Heart left ventricle (tissue), 16 donors: Measurements from ENCODE around the gene MRC2. TPM values are rescaled to one million over a fixed set of nuclear protein-coding genes. Genes with fewer than 3 reads are reported as not detected.

Experiments
- ATAC-seq, 4 donors: fragments of 200-7000 bp; cut with Tn5 transposase; one replicate each; pipeline ENCODE4 v1.9.1; 2020 to 2022; ENCODE audit warnings: moderate library complexity in 4 of 4, mild to moderate bottlenecking in 3 of 4, moderate number of reproducible peaks in 1 of 4
- DNase-seq, 5 donors: peaks; one replicate each; pipeline ENCODE4 v3.0.0-alpha.2; 2020
- H3K27ac ChIP-seq, 12 donors: fragments of 200-600 bp; sonication (generic) in 4 of 12; one replicate each; pipeline versions ENCODE4 v1.5.0 to v1.8.0; 2016 to 2022; ENCODE audit warnings: mild to moderate bottlenecking in 2 of 12
- H3K27me3 ChIP-seq, 9 donors: fragments of 200-600 bp; sonication (generic) in 2 of 9; one replicate each; pipeline versions ENCODE4 v1.5.1 to v1.8.0; 2016 to 2022; ENCODE audit warnings: mild to moderate bottlenecking in 3 of 9
- H3K36me3 ChIP-seq, 9 donors: fragments of 200-600 bp; sonication (generic) in 2 of 9; one replicate each; pipeline versions ENCODE4 v1.5.0 to v1.8.0; 2018 to 2022; ENCODE audit warnings: mild to moderate bottlenecking in 2 of 9
- H3K4me1 ChIP-seq, 12 donors: fragments of 200-600 bp; sonication (generic) in 4 of 12; one replicate each; pipeline versions ENCODE4 v1.5.0 to v1.8.0; 2016 to 2022; ENCODE audit warnings: mild to moderate bottlenecking in 3 of 12
- H3K4me3 ChIP-seq, 12 donors: fragments of 200-600 bp; sonication (generic) in 4 of 12; one replicate each; pipeline versions ENCODE4 v1.5.0 to v1.8.0; 2017 to 2022; ENCODE audit warnings: mild to moderate bottlenecking in 9 of 12, moderate library complexity in 4 of 12
- H3K9me3 ChIP-seq, 12 donors: fragments of 200-600 bp; sonication (generic) in 4 of 12; one replicate each; pipeline versions ENCODE4 v1.5.0 to v1.8.0; 2016 to 2022; ENCODE audit warnings: mild to moderate bottlenecking in 1 of 12
- CTCF ChIP-seq, 12 donors: fragments of 200-600 bp; sonication (generic) in 4 of 12; IDR thresholded peaks; one replicate each; pipeline versions ENCODE4 v1.5.0 to v1.8.0; 2018 to 2022; ENCODE audit warnings: antibody characterized with exemption in 12 of 12, mild to moderate bottlenecking in 5 of 12
- POLR2A ChIP-seq, 2 donors: fragments of 450-650 bp; IDR thresholded peaks; one replicate each; pipeline ENCODE4 v1.6.1; 2017; ENCODE audit warnings: antibody characterized with exemption in 2 of 2, mild to moderate bottlenecking in 2 of 2, moderate library complexity in 2 of 2
- WGBS, 4 donors: extraction: QIAGEN DNeasy Blood & Tissue Kit in 2 of 4; methylation state at CpG; one replicate each; pipeline versions ENCODE4 v1.1.5 to v1.1.7; 2013 to 2018; 5-methylcytosine and 5-hydroxymethylcytosine counted together
- intact Hi-C, 10 donors: fragments of 100-400 bp; cut with DNase I; formaldehyde crosslinking; loops; one replicate each; pipeline versions ENCODE4 v1.11.1 to v1.14.2; 2022
- polyA plus RNA-seq, 2 donors: library from polyadenylated mRNA; stranded (reverse); fragments of 200-250 nt; gene quantifications; one replicate each; pipeline ENCODE4 v1.2.3, GENCODE V29; 2013
- total RNA-seq, 9 donors: library from RNA; depleted of rRNA in 2 of 9; stranded (reverse); fragments of >200 nt in 2 of 9; fragmentation: NEBNext Ultra II Directional in 3 of 9; extraction: Animal tissue kit (Norgen Biotek cat#: 25700) in 3 of 9; gene quantifications; one replicate each; pipeline versions ENCODE4 v1.1.0 to v1.2.4, GENCODE V29; 2016 to 2023
- donor health status: ischemic (EF 13 %, LVEDD 7.1; RV severe dilation, severe dysfunction).
- donor health status: healthy with polysubstance abuse.
- donor health status: DM: no; HTN: yes; CAD: no.
- donor health status: DM: no; HTN: no; CAD: no.
- donor health status: ischemic (EF 25% LVEDD 6.9; RV normal size, moderate dysfunction).
- donor health status: ischemic (EF 25% LVEDD 5.7; RV mildly dilated, moderate dysfunction).
- donor health status: healthy.
- donor health status: DM: yes; HTN: yes; CAD: no.
- donor health status: ischemic (EF 35%, LVEDD 5.7; RV mildly dilated, moderate dysfunction).
- donor health status: nonischemic (EF 11% LVEDD 7.7; RV severe dilation, severe dysfunction).
- donor health status: DM: yes; HTN: yes; CAD: no.
- donor health status: PGD.
- donor health status: ischemic (EF 29% LVEDD 5.4; RV normal size, mild dysfunction).
- donor health status: nonischemic (EF 23%, LVEDD 6.1; RV moderate dilation, normal function).

MRC2 gene
- total and polyA plus RNA-seq, 11 donors, result 13.1 to 50.8 (median 21.0) TPM

- ATAC-seq (peak; percentile 62 to 81 (median 77)), DNase-seq (peak; percentile 80 to 92 (median 87))
- Histone ChIP-seq H3K4me1 (peaks cover 0 to 43% (median 28%) of the 10 kb centered on the region in 12 donors), H3K27me3 (no peaks in the 10 kb centered on the region), H3K36me3 (no peaks in the 10 kb centered on the region), H3K27ac (peak overlapping the region in 10 of 12 donors; percentile 8 to 82 (median 66)), H3K4me3 (peak overlapping the region in 7 of 12 donors; percentile 49 to 57 (median 55)), H3K9me3 (no peaks in the 10 kb centered on the region)
- 42 to 59% (median 46%) methylated on average over 15 to 19 of the region's 19 CpGs for WGBS, 4 donors
- intact Hi-C loops, result loop anchor here in 2 of 10 donors (2.0 to 10.0 kb wide), 2 partner anchors 27 to 49 kb away; partner anchors contain the start of gene MRC2 (in 1 of the 2)
- TF ChIP-seq POLR2A (IDR thresholded peaks at IDR 0.05) (no peak), CTCF (IDR thresholded peaks at IDR 0.05) (no peak)
Measured at GRCh38 chr17:62653826-62654761, 26.6 kb downstream of the MRC2 start.

GRCh38 chr17:62655656-62656055 lies 28.2 kb downstream of the MRC2 start:
- Histone ChIP-seq H3K4me3 (no peak overlapping the region), H3K27me3 (no peaks in the 10 kb centered on the region), H3K9me3 (peaks cover 0 to 8% (median 2%) of the 10 kb centered on the region in 12 donors), H3K36me3 (no peaks in the 10 kb centered on the region), H3K4me1 (peaks cover 0 to 35% (median 26%) of the 10 kb centered on the region in 12 donors), H3K27ac (no peak overlapping the region)
- WGBS, 4 donors, result 81 to 90% (median 86%) methylated on average over 6 of the region's 6 CpGs
- ATAC-seq (no peak), DNase-seq (no peak)
- intact Hi-C loops, result loop anchor here in 1 of 10 donors (10.0 kb wide), 1 partner anchor 51 kb away; no protein-coding TSS in a partner anchor
- TF ChIP-seq POLR2A (IDR thresholded peaks at IDR 0.05) (no peak), CTCF (IDR thresholded peaks at IDR 0.05) (no peak)

DNA sequence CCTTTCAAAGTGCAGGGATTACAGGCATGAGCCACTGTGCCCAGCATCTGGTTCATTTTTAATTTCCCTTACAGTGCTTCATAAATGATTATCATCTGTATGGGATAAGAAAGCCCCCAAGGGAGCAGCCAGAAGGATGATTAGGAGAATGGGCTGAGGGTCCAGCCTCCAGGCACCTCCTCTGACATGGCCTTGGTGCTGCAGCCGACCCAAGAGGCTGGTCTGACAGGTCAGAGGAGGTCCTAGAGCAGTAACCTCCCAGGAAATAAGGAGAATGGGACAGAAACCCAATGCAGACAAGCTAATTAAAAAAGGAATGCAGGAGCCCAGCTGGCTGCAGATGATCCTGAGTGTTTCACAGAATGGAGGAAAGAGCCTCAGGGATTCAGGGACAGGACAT lies 29.0 kb downstream of the MRC2 start:
- DNase-seq, result peak in 1 of 5 donors; percentile 26
- Histone ChIP-seq H3K4me3 (no peak overlapping the region), H3K4me1 (peaks cover 0 to 35% (median 26%) of the 10 kb centered on the region in 12 donors), H3K9me3 (peaks cover 0 to 14% (median 5%) of the 10 kb centered on the region in 12 donors), H3K36me3 (no peaks in the 10 kb centered on the region), H3K27ac (no peak overlapping the region), H3K27me3 (no peaks in the 10 kb centered on the region)
- TF ChIP-seq CTCF (IDR thresholded peaks at IDR 0.05), result no peak
- TF ChIP-seq POLR2A (IDR thresholded peaks at IDR 0.05), result no peak
- 61 to 89% (median 64%) methylated on average over 1 of the region's 1 CpG for WGBS, 4 donors
- intact Hi-C loops, result loop anchor here in 1 of 10 donors (10.0 kb wide), 1 partner anchor 52 kb away; no protein-coding TSS in a partner anchor
- no peak for ATAC-seq

GRCh38 chr17:62657145-62657665 lies 29.7 kb downstream of the MRC2 start:
- 83 to 97% (median 92%) methylated on average over 3 of the region's 3 CpGs for WGBS, 4 donors
- ATAC-seq (no peak), DNase-seq (no peak)
- Histone ChIP-seq H3K27ac (no peak overlapping the region), H3K4me3 (no peak overlapping the region), H3K4me1 (peaks cover 0 to 29% (median 22%) of the 10 kb centered on the region in 12 donors), H3K36me3 (no peaks in the 10 kb centered on the region), H3K27me3 (no peaks in the 10 kb centered on the region), H3K9me3 (peaks cover 0 to 14% (median 5%) of the 10 kb centered on the region in 12 donors)
- intact Hi-C loops, result loop anchor here in 1 of 10 donors (10.0 kb wide), 1 partner anchor 52 kb away; no protein-coding TSS in a partner anchor
- TF ChIP-seq CTCF (IDR thresholded peaks at IDR 0.05) (no peak), POLR2A (IDR thresholded peaks at IDR 0.05) (no peak)
